ENCODE measurements around the gene CDH18. TPM values are rescaled to one million over a fixed set of nuclear protein-coding genes. Genes with fewer than 3 reads are reported as not detected.

Gene CDH18
- total RNA-seq, 1 donor from 2014 or later, result 0.49 TPM

GRCh38 chr5:19745247-19745646 lies 242.8 kb downstream of the CDH18 start:
- Mint-ChIP-seq H3K4me3 (ENCODE audit: unreplicated experiment) (no peak overlapping the region), H3K36me3 (ENCODE audit: unreplicated experiment) (no peaks in the 10 kb centered on the region), H3K9me3 (ENCODE audit: unreplicated experiment) (no peaks in the 10 kb centered on the region), H3K27me3 (ENCODE audit: unreplicated experiment) (no peaks in the 10 kb centered on the region), H3K27ac (ENCODE audit: unreplicated experiment) (no peak overlapping the region), H3K4me1 (ENCODE audit: low read depth, unreplicated experiment) (no peaks in the 10 kb centered on the region)
- DNase-seq, result no peak
- no peak for TF ChIP-seq CTCF (IDR thresholded peaks at IDR 0.05; ENCODE audit: partially characterized antibody, unreplicated experiment)

- Mint-ChIP-seq H3K4me3 (ENCODE audit: unreplicated experiment) (no peak overlapping the region), H3K27me3 (ENCODE audit: unreplicated experiment) (no peaks in the 10 kb centered on the region), H3K27ac (ENCODE audit: unreplicated experiment) (no peak overlapping the region), H3K4me1 (ENCODE audit: low read depth, unreplicated experiment) (peaks cover 3% of the 10 kb centered on the region), H3K9me3 (ENCODE audit: unreplicated experiment) (no peaks in the 10 kb centered on the region), H3K36me3 (ENCODE audit: unreplicated experiment) (no peaks in the 10 kb centered on the region)
- no peak for TF ChIP-seq CTCF (IDR thresholded peaks at IDR 0.05; ENCODE audit: partially characterized antibody, unreplicated experiment)
- DNase-seq, result no peak
These were observed 248.3 kb downstream of the CDH18 start for GRCh38 chr5:19739671-19740070.

- Mint-ChIP-seq H3K4me1 (ENCODE audit: low read depth, unreplicated experiment) (peaks cover 2% of the 10 kb centered on the region), H3K27me3 (ENCODE audit: unreplicated experiment) (no peaks in the 10 kb centered on the region), H3K36me3 (ENCODE audit: unreplicated experiment) (peaks cover 8% of the 10 kb centered on the region), H3K27ac (ENCODE audit: unreplicated experiment) (no peak overlapping the region), H3K4me3 (ENCODE audit: unreplicated experiment) (no peak overlapping the region), H3K9me3 (ENCODE audit: unreplicated experiment) (no peaks in the 10 kb centered on the region)
- no peak for DNase-seq
- TF ChIP-seq CTCF (IDR thresholded peaks at IDR 0.05; ENCODE audit: partially characterized antibody, unreplicated experiment), result no peak
These were observed 253.2 kb downstream of the CDH18 start for GRCh38 chr5:19734776-19735175.

- no peak for TF ChIP-seq CTCF (IDR thresholded peaks at IDR 0.05; ENCODE audit: partially characterized antibody, unreplicated experiment)
- no peaks in the 10 kb centered on the region for H3K4me1 Mint-ChIP-seq (ENCODE audit: low read depth, unreplicated experiment)
- no peak overlapping the region for H3K27ac Mint-ChIP-seq (ENCODE audit: unreplicated experiment)
- peaks cover 8% of the 10 kb centered on the region for H3K36me3 Mint-ChIP-seq (ENCODE audit: unreplicated experiment)
- H3K4me3 Mint-ChIP-seq (ENCODE audit: unreplicated experiment), result no peak overlapping the region
- H3K27me3 Mint-ChIP-seq (ENCODE audit: unreplicated experiment), result no peaks in the 10 kb centered on the region
- DNase-seq, result no peak
- H3K9me3 Mint-ChIP-seq (ENCODE audit: unreplicated experiment), result no peaks in the 10 kb centered on the region
These were observed 254.1 kb downstream of the CDH18 start for GRCh38 chr5:19733612-19734495.

- DNase-seq, result no peak
- TF ChIP-seq CTCF (IDR thresholded peaks at IDR 0.05; ENCODE audit: partially characterized antibody, unreplicated experiment), result no peak
- no peaks in the 10 kb centered on the region for H3K27me3 Mint-ChIP-seq (ENCODE audit: unreplicated experiment)
- H3K36me3 Mint-ChIP-seq (ENCODE audit: unreplicated experiment), result peaks cover 5% of the 10 kb centered on the region
- H3K9me3 Mint-ChIP-seq (ENCODE audit: unreplicated experiment), result no peaks in the 10 kb centered on the region
- no peak overlapping the region for H3K4me3 Mint-ChIP-seq (ENCODE audit: unreplicated experiment)
- no peaks in the 10 kb centered on the region for H3K4me1 Mint-ChIP-seq (ENCODE audit: low read depth, unreplicated experiment)
- H3K27ac Mint-ChIP-seq (ENCODE audit: unreplicated experiment), result no peak overlapping the region
These were observed 259.4 kb downstream of the CDH18 start for GRCh38 chr5:19728571-19728970.
